Cerebellar nuclear complex (tissue), 1 donor: ENCODE data around the gene THEM5.

Experiments
- DNase-seq, 2 experiments: peaks; one replicate each; lab custom pipeline; 2025; lab: John Stamatoyannopoulos, UW

THEM5 gene

GRCh38 chr1:151839457-151840403 lies 13.8 kb downstream of the THEM5 start, which contains the start of gene C2CD4D:
Gene C2CD4D, minus strand, starts transcription at chr1:151839820. Its CDS starts 831 bp downstream, at chr1:151838989.
- no peak for DNase-seq

- DNase-seq: no peak
Observed at GRCh38 chr1:151839082-151839412, 14.5 kb downstream of the THEM5 start.

DNA sequence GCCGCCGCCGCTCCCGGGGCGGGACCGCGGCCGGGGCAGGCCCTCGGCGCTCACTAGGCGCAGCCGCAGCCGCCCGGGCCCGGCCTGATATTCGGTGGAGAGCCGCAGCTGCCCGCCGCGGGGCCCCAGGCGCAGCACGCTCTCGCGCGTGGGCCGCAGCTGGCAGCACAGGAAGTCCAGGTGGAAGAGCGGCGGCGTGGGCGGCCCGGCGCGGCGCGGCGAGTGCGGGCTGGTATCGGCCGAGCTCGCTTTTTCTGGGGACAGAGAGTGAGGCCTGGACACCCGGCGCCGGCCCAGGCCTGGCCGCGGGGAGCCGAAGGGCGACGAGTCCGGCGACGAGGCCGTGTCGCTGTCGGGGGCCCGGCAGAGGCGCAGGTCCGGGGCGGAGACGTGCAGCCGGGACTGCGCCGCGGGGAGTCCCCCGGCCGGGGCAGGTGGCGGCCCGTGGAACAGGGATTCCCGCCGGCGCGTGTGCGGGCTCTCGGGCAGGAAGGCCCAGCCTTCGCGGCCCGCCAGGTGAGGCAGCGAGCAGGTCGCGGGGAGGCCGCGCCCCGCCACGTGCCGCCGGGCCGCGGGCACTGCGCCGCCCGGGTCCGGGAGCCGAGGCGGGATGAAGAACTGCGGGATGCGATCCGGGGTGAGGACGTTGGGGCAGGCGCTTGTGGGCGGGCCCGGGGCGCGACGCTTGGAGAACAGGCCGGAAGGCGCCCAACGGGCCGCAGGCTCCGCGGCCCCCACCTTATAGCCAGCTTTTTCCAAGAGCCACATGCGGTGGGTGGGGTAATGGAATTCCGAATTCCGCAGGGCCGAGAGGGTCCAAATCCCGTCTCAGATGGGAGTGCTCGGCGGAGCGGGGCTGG lies 15.1 kb downstream of the THEM5 start:
- no peak for DNase-seq

GRCh38 chr1:151837884-151838221 lies 15.7 kb downstream of the THEM5 start:
- no peak for DNase-seq

DNA sequence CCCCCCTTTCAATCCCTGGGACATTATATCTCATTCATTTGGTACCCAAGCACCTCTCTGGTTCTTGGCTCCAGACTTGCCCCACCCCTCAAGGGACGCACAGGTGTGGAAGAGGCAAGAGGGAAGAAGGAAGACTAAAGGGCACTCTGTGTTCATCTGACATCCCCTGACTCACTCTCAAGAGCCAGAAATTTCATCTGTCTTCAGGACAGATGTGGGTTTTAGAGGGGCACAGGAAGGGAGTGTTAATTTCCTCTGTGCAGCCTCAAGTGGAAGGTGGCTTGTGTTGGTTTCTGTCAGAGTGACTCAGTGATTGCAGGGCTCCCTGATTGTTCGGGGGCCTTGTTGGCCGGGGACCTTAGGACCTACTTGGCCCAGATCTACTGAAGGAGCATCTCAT lies 16.3 kb downstream of the THEM5 start:
- no peak for DNase-seq

- DNase-seq: no peak
Observed at GRCh38 chr1:151835596-151835995, 17.9 kb downstream of the THEM5 start.

DNA sequence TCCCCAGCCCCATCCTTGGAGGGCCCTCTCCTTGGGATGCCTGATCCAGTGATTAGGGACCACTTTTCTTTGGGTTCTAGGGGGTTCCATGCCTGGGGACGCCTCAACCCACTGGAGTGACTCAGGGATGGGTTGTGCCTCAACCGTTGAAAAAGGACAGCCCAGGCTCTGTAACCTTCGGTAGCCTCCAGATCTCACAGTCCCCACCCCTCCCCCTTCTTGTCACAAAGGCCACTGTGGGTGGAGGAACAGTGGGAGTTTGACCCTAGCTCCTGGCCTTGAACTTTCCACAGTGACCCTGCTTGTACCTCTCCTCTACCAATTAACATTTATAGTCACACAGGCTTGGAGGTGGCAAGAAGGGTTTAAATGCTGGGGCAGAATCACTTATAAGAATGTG lies 19.3 kb downstream of the THEM5 start:
- DNase-seq: no peak

- no peak for DNase-seq
Observed at GRCh38 chr1:151833172-151833900, 20.2 kb downstream of the THEM5 start.

DNA sequence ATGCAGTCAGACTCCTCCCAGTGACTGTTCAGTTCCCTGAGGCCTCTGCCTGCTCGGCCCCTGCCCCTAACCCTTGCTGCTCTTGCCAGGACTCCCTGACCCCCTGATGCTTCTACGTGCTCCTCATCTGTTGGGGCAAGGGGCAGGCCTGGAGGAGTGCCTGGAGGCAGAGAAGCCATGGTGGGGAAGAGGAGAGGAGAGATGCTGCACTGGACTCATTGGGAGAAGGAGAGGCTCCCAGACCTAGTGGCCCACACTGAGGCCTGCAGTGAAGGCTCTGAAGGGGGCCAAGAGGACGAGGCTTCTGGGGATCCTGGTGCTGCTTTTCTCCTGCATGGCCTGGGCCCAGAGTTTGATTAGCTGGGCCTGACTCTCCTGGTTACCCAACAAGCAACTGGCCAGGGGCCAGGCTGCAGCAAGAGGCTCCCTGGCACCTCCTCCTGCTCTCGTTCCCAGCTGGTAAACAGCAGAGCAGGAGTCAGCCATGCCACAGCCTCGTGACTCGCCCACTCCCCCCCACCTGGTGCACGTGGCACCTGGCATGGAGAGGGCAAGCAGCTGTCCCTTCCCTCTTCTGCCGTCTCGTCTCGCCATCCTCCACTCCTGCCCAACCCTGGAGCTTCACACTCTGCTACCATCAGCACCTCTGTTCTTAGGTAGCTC lies 21.1 kb downstream of the THEM5 start:
- DNase-seq: peak; percentile 58 to 63

- peak in 1 of 2 experiments; percentile 63 for DNase-seq
Observed at GRCh38 chr1:151831605-151832004, 21.9 kb downstream of the THEM5 start, which contains the start of gene RORC. Gene RORC, minus strand, starts transcription at chr1:151831802. Its CDS starts 38 bp downstream, at chr1:151831764.

- DNase-seq: no peak
Observed at GRCh38 chr1:151831256-151831591, 22.3 kb downstream of the THEM5 start.

DNA sequence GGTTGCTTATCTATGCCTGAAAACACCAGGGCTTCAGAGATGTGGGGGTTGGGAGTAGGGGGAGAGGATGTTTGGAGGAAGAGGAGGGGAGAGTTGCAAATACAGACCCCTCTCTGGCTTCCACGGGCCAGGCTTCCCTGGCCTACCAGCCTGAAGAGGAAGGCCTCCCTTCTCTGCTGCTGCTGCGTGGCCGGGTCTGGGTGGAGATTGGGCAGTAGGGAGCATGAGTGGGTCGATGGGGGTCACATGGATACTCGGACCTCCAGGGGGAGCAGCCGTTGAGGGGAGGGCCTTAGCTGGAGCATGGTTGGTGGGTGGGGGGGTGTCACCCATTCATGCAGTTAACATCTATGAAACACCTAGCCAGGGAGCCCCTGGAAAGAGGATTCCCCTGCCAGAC lies 23.5 kb downstream of the THEM5 start:
- no peak for DNase-seq

GRCh38 chr1:151829352-151830046 lies 24.0 kb downstream of the THEM5 start:
- DNase-seq: no peak

GRCh38 chr1:151828921-151829320 lies 24.6 kb downstream of the THEM5 start:
- no peak for DNase-seq

DNA sequence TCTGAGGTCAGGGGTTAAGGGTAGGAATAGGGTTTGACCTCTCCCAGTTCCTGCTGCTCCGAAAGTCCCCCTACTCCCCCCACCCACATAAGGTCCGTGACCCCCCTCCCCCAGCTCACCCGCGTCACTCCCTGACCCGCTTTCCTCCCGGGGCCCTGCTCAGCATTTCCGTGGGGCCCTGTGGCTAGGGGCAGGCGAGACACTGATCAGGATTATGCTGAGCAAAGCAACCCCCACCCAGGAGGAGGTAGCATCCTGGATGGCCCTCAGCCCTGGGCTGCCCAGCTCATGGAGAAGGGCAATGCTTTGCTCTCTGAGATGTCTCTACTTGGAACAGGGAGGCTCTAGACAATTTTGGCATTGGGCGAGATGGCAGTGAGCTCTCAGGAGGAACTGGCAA lies 25.7 kb downstream of the THEM5 start:
- DNase-seq: no peak

DNA sequence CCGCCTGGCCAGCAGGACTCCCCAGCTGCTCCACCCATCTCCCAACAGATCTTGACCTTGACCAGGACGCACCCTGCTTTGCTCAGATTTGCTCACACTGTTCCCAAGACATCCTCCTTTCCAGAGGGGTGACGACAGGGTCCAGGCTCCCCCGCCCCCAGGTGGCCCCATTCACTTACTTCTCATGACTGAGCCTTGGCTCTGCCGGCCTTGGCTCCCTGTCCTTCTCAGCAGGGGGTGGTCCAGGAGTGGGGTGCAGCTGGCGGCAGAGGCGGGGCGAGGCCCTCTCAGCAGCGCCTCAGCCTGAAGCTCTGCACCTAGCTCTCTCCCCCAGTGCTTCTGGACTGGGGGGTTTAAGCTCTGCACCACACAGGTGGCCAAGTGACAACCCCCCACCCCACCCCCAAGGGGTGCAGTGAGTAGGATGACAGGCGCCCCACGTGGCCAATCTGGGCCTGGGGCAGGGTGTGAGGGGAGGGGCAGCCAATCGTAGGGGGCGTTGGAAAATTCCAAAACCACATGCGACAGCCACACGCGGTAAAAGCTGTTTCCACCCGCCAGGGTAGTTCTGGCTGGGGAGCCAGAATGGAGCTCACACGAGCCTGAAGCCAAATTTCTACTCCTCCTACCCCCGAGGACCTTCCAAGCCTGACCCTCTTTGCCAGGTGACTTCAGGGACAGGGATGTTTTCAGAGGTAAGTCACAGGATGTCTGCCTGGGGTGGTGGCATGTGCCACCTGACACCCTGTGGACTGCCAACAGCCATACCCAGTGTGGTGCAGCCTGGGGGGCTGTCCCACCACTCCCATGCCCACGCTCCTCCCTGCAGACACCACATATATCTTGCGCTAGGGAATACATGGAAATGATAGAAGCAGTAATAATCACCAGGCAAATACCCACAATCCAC lies 27.5 kb downstream of the THEM5 start:
- no peak for DNase-seq

DNA sequence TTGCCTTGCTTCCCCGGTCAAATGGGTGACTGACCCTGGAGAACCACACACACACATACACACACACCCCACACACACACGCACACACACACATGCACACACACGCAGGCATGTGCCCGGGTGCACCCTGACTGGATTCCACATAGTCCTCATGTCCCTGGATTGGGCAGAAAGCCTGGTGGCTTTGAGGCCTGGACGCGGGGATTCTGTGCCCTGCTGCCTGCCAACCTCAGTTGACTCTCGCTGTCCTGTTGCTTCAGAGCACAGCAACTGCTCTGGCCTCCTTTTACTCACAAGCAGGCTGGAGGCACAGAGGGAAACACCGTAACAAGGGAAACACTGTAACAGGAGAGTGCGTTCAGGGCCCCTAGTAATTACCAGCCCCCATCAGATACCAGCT lies 28.3 kb downstream of the THEM5 start:
- DNase-seq: no peak

DNA sequence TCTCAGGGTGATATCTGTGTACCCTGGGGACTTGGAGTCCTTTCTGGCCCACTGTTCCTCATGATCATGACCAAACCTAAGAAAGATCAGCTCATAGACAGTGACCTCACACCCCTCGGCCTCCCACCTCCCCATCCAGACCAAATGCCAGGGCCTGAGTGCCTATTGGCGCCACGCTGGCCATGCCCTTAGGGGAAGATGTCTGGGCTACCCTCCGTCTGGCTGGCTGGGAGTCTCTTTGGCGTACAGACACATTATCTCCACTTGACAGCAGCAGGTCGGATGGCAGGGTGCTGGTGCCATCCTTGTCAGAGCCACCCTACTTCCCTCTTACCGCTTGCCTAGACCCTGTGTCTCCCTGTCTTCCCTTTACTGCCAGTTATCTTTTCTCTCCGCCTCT lies 30.3 kb downstream of the THEM5 start:
- DNase-seq: no peak

- DNase-seq: no peak
Observed at GRCh38 chr1:151822404-151822803, 31.1 kb downstream of the THEM5 start.

DNA sequence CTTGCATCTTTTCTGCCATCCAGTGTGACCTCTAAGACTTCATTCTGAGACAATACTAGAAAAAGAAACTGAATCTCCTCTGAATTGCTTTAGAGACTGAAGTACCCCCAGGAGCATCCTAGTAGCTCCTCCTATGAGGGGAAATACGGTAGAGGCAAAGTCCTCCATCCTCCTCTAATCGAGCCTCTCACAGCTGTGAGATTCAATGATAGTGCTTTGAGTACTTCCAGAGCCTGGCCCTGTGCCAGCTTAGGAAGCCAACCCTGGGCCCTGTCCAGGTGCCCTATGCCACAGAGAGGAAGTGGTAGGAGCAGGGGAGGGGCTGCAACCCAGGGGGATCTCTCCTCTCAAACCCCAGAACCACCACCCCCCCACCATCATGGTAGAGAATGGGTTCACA lies 32.6 kb downstream of the THEM5 start:
- no peak for DNase-seq
